NCI-H2107 treated with DMSO at 0.1 percent for 48 hours (cell line): Measurements from ENCODE around the gene ZNF214.
A peak's percentile ranks its signal among the peaks of the same experiment; 100 is the strongest.

Source experiments
- DNase-seq: peaks from one replicate; lab custom pipeline; 2025; ENCODE audit not compliant: unreplicated experiment; lab: John Stamatoyannopoulos, UW

The ZNF214 gene

GRCh38 chr11:7020183-7020917, at the start of gene ZNF214, which contains the start of gene NLRP14:
TSS of gene ZNF214 (minus strand) at chr11:7020346. CDS start at chr11:7002835, 17,511 bp downstream.
TSS of gene NLRP14 (plus strand) at chr11:7020479. CDS start at chr11:7038587, 18,108 bp downstream.
- peak; percentile 22 for DNase-seq

GRCh38 chr11:7062534-7062933, 42.4 kb upstream of the ZNF214 start:
- DNase-seq: no peak

DNA sequence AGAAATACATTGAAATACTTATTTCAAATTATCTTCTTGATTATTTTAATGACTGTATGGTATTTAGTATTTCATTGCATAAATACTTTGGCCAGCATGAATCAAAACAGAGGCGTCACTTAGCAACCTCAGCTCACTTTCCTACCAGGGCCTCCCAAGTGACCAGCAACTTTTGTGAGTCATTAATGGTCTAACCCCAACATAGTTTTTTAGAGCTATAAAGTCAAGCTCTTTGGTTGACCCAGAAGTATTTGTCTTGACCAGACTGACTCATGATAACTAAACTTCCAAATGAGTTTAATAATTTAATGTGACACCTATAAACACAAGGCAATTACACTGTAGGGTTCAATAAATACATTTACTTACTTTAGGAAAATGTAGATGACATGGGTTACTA, 40.7 kb upstream of the ZNF214 start:
- no peak for DNase-seq

GRCh38 chr11:7057641-7058040, 37.5 kb upstream of the ZNF214 start:
- no peak for DNase-seq

DNA sequence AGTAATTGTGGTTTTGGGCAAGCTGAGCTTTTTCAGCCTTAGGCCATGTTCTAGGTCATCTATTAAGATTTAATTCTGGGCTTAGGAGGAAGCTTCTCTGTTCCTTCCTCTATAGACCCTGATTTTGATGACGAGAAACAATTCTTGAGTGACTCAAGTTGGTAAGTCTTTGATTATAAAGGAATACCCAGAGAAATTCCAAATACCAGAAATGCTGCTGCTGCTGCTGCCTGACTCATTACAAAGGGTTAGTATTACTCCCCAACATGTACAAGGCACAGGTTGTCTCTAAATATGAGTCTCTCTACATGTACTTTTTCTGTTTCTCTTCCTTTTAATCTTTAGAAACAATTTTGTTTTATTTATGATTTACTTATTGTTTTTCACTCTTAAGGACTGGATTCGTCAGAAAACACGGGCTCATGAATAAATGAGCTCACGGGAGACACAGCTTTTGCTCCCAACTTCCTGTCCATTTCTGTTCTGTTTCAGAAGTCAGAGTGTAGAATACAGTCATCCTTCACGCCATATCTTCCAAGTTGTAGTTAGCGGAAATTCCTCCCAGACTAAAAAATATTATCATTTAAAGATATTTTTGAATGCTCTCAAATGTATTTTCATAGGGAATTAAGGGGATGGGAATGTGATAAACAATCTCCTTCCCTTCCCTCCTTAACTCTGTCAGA, 36.8 kb upstream of the ZNF214 start:
- DNase-seq: no peak

- DNase-seq: no peak
Measured at GRCh38 chr11:7050191-7050590, 30.0 kb upstream of the ZNF214 start.

DNA sequence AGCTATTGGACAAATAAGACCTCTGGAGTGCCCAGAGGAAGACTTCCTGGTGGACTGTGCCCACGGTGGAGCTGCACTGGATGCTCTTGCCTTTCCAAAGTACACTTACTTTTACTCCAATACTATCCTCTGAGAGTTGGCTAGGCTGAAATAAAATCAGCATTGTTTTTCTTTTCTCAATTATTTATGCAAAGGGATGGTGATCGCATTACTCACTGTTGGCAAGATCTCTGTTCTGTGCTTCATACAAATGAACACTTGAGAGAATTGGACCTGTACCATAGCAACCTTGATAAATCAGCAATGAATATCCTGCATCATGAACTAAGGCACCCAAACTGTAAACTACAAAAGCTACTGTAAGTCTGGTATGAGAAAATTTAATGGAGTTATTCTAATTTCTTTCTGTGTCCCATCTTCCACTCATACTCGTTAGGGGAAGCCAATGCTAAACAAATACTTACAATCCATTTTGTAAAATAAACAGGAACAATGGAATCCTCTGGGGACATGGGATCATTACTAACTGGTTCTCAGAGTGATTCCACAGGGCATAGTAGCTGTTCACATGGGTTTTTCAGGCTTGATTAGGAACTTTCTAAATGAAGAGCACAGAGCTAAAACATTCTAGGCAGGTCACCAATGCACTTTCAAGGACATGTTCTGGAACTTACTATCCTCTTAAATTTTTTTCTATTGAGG, 26.5 kb upstream of the ZNF214 start:
- no peak for DNase-seq

DNA sequence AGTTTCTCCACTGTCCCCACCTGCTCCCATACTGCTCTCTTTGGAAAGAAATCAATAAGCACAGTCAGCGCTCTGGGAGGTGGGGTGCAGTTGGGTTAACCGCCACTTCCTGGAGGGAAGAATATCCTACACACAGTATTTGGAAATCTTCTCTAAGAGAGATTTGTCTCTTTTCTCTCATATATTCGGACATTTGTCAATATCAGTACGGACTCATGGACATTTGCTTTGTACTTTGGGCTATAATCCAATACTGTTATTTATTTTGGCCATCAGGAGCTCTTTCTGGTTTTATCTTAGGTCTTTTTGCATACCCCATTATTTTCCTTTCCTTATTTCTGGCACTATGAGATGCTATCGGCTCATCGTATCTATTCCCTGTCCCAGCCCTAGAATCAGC, 13.9 kb upstream of the ZNF214 start:
- DNase-seq: no peak

GRCh38 chr11:7032692-7033091, 12.5 kb upstream of the ZNF214 start:
- no peak for DNase-seq

DNA sequence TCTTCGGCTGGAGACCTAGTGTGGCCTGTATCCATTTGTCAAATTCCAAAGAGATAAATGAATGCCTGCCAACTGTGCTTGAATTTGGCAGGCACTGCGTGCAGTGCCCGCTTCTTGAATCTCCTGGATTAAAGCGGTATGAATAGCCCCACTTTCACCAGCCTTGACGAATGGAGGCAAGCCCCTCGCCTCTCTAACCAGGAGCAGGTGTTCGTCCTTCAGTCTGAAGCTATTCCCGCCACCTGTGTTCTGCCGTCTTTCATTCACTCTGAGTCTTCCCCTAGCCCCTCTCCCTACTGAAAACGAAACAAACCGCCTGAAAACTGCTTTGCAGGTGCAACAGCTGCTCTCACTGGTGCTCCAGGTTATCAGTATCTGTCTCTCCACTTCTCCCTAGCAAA, 11.3 kb upstream of the ZNF214 start:
- peak; percentile 21 for DNase-seq

DNA sequence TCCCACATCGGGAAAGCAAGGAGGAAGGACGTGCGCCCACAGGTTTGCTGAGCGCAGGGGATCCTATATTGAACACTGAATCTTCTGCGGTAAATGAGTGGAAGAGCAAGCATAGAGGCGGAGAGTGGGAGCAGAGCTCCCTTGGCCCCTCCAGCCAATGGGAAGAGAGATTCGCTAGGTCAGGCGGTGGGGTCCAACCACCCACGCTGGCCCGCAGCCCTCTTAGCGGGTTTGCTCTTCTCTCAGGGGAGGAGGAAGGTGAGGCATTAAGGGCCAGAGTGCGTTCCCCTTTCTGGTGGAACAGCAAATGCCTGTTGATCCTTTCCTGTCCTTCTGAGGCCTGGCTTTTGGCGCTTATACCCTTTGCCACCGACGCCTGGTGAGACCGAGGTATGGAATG, 10.7 kb upstream of the ZNF214 start:
- no peak for DNase-seq

DNA sequence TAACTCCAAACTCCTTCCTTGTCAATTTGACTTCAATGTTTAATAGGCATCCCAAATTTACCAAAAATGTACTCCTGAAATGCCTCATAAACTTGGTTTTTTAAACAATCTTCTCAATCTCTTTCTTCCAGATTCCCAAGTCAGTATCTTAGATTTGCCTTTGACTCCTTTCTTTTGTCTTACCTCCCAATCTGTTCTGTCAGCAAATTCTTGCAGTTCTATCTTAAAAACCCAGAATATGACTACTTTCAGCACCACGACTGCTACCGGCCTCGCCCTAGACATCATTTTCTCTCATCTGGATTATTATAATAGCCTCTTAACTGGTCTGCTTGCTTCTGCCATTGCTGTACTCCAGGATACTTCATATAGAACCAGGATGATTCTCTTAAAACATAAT, 8.0 kb upstream of the ZNF214 start:
- no peak for DNase-seq

GRCh38 chr11:7021318-7021717, 1.2 kb upstream of the ZNF214 start:
- DNase-seq: no peak

DNA sequence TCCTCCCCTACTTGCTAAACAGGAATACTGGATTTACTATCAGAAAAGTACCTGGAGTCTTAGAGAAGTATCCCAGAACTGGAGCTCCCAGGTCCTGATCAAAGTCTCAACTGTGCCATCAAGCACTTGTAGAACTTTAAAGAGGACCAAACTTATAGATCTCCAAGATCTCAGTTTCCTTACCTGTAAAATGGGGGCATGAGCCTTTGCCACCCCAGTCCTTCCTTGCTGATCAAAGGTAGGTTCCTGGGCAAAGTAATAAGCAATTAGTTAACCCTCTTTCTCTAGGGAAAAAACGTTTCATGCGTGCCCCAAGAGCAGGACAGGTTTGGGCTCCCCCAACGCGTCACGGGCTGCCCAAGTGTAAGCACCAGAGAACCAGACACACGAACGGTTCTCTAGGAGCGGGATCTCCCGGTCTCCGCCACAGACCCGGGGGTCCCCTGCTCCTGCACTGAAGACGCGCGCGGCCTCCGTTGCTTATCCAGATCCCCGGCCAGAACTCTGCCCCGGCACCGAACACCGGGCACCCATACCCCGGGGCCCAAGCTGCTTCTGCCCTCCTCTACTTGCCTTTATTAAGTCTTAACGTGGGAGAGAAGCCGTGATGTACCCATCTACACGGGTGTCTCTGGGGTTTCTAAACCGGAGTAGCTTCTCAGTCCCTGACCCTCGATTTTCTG, 505 bp downstream of the ZNF214 start:
- DNase-seq: no peak

GRCh38 chr11:7016011-7016410, 4.1 kb downstream of the ZNF214 start:
- DNase-seq: no peak

- no peak for DNase-seq
Measured at GRCh38 chr11:7014118-7014517, 6.0 kb downstream of the ZNF214 start.

GRCh38 chr11:7004482-7004881, 15.7 kb downstream of the ZNF214 start:
- no peak for DNase-seq

- DNase-seq: no peak
Measured at GRCh38 chr11:6995703-6996102, 24.4 kb downstream of the ZNF214 start.

GRCh38 chr11:6992457-6993417, 27.4 kb downstream of the ZNF214 start:
- no peak for DNase-seq

DNA sequence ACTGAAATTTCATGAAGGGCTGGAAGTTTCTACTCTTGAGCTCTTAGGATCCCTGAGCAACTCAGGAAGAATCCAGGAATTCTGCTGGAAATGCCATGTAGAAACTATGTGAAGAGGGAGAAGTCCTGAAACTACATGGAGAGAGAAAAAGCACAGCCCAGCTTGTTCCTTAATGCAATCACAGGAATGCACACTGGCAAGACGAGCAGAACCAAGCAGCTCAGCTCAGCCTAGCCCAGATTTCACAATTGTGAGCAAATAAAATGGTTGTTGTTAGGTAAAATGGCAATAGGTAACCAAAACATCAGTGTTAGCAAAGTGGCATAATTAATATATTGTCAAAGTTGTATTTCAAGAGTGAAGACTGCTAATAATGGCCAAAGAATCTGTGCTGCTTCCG, 28.1 kb downstream of the ZNF214 start:
- no peak for DNase-seq
